K562 (cell line): ENCODE measurements around the gene CCT5. TPM values are rescaled to one million over a fixed set of nuclear protein-coding genes. Genes with fewer than 3 reads are reported as not detected.

Source experiments
- NFIC ChIP-seq: fragments of 450-650 bp; IDR thresholded peaks from 2 replicates; pipeline ENCODE4 v1.6.1; 2017; ENCODE audit warnings: mild to moderate bottlenecking, inconsistent platforms
- NR1H2 ChIP-seq: sonication (generic); formaldehyde crosslinking; IDR thresholded peaks from 2 replicates; pipeline ENCODE4 v1.4.0; 2020; ENCODE audit warnings: mild to moderate bottlenecking, missing genetic modification reagents
- ZNF586 ChIP-seq: fragments of 450-650 bp; formaldehyde crosslinking; conservative IDR thresholded peaks from 2 replicates; pipeline ENCODE4 v1.4.0; 2020; ENCODE audit warnings: mild to moderate bottlenecking, moderate library complexity
- polyA plus RNA-seq, 8 experiments: library from polyadenylated mRNA; depleted of rRNA in 4 of 8; stranded (reverse) in 5 of 8; unstranded in 3 of 8; fragments of >200 nt; fragmentation: Nextera tagmentation in 2 of 8; fragmentation: Illumina TruSeq in 1 of 8; extraction: Ambion mirVana in 2 of 8; extraction: Trizol in 1 of 8; gene quantifications; 2 replicates each; pipeline versions ENCODE4 v1.2.1 to v1.2.3, GENCODE V29; 2011 to 2014; ENCODE audit warnings: inconsistent platforms in 1 of 8, missing spikeins in 1 of 8
- total RNA-seq, 7 experiments: library from RNA; depleted of rRNA in 6 of 7; stranded (reverse); fragments of >200 nt in 6 of 7; fragmentation: Illumina TruSeq in 2 of 7; extraction: Trizol in 2 of 7; gene quantifications; 2 replicates each; pipeline versions ENCODE4 v1.2.1 to v1.2.3, GENCODE V29; 2011 to 2021; ENCODE audit warnings: low replicate concordance in 1 of 7
- TF ChIP-seq, protein P1 (sequence below): fragments of 450-650 bp; IDR thresholded peaks from 2 replicates; pipeline ENCODE4 v1.6.1; 2016; ENCODE audit warnings: mild to moderate bottlenecking, moderate library complexity
- TF ChIP-seq, protein P2 (sequence below): fragments of 450-650 bp; formaldehyde crosslinking; conservative IDR thresholded peaks from 2 replicates; pipeline ENCODE4 v1.4.0; 2022; ENCODE audit warnings: mild to moderate bottlenecking, missing genetic modification characterization
- TF ChIP-seq, protein P3 (sequence below), 3 experiments: IDR thresholded peaks in 2 of 3; conservative IDR thresholded peaks in 1 of 3; 2 replicates each; pipeline ENCODE4 v1.5.1; 2011 to 2012; ENCODE audit warnings: low read length in 3 of 3, mild to moderate bottlenecking in 3 of 3, control low read depth in 2 of 3, improper control_type of control experiment in 1 of 3, inconsistent platforms in 1 of 3, low read depth in 1 of 3, mixed read lengths in 1 of 3, moderate library complexity in 1 of 3; ENCODE audit not compliant: insufficient read depth in 2 of 3
- TF ChIP-seq, protein P4 (sequence below): fragments of 250-450 bp; sonication (Bioruptor Pico); IDR thresholded peaks from 2 replicates; pipeline ENCODE4 v1.4.0; 2020
- TF ChIP-seq, protein P5 (sequence below): fragments of 250-450 bp; sonication (Bioruptor Pico); IDR thresholded peaks from 2 replicates; pipeline ENCODE4 v1.4.0; 2020; ENCODE audit warnings: mild to moderate bottlenecking

The CCT5 gene
- total and polyA plus RNA-seq, 9 of the 15 experiments (the other 6 are each of a cell fraction or from before 2014, with no cell fraction given): 782 to 1,606 (median 1,153) TPM

DNA sequence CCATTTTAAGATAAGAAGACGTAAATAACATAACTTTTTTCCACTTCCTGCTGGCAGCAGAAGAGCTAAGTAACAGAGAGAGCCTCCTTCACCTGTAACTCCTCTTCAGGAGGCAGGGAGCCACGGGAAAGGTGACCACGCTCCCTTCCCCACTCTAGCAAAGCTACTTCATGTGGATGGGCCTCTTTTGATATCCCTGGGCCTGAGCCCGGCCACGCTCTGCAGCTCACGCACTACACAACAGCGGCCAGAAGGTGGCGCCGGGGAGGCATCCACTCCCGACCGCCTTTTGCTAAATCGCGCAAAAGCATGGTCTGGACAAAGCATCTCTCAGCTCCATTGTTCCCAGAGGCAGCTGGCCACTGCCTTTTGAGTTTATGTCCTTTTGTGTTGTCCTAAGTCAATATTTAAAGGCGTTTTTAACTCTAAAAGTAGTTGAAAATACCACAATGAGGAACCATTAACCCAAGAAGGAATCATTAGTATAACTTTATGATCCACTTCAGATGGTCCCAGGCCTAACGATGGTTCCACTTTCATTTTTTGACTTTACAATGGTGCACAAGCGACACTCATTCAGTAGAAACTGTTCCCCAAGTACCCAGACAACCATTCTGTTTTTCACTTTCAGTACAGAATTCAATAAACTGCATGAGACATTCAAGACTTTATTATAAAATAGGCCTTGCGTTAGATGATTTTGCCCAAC, 34.0 kb downstream of the CCT5 start (continued):
- TF ChIP-seq, protein P1, sequence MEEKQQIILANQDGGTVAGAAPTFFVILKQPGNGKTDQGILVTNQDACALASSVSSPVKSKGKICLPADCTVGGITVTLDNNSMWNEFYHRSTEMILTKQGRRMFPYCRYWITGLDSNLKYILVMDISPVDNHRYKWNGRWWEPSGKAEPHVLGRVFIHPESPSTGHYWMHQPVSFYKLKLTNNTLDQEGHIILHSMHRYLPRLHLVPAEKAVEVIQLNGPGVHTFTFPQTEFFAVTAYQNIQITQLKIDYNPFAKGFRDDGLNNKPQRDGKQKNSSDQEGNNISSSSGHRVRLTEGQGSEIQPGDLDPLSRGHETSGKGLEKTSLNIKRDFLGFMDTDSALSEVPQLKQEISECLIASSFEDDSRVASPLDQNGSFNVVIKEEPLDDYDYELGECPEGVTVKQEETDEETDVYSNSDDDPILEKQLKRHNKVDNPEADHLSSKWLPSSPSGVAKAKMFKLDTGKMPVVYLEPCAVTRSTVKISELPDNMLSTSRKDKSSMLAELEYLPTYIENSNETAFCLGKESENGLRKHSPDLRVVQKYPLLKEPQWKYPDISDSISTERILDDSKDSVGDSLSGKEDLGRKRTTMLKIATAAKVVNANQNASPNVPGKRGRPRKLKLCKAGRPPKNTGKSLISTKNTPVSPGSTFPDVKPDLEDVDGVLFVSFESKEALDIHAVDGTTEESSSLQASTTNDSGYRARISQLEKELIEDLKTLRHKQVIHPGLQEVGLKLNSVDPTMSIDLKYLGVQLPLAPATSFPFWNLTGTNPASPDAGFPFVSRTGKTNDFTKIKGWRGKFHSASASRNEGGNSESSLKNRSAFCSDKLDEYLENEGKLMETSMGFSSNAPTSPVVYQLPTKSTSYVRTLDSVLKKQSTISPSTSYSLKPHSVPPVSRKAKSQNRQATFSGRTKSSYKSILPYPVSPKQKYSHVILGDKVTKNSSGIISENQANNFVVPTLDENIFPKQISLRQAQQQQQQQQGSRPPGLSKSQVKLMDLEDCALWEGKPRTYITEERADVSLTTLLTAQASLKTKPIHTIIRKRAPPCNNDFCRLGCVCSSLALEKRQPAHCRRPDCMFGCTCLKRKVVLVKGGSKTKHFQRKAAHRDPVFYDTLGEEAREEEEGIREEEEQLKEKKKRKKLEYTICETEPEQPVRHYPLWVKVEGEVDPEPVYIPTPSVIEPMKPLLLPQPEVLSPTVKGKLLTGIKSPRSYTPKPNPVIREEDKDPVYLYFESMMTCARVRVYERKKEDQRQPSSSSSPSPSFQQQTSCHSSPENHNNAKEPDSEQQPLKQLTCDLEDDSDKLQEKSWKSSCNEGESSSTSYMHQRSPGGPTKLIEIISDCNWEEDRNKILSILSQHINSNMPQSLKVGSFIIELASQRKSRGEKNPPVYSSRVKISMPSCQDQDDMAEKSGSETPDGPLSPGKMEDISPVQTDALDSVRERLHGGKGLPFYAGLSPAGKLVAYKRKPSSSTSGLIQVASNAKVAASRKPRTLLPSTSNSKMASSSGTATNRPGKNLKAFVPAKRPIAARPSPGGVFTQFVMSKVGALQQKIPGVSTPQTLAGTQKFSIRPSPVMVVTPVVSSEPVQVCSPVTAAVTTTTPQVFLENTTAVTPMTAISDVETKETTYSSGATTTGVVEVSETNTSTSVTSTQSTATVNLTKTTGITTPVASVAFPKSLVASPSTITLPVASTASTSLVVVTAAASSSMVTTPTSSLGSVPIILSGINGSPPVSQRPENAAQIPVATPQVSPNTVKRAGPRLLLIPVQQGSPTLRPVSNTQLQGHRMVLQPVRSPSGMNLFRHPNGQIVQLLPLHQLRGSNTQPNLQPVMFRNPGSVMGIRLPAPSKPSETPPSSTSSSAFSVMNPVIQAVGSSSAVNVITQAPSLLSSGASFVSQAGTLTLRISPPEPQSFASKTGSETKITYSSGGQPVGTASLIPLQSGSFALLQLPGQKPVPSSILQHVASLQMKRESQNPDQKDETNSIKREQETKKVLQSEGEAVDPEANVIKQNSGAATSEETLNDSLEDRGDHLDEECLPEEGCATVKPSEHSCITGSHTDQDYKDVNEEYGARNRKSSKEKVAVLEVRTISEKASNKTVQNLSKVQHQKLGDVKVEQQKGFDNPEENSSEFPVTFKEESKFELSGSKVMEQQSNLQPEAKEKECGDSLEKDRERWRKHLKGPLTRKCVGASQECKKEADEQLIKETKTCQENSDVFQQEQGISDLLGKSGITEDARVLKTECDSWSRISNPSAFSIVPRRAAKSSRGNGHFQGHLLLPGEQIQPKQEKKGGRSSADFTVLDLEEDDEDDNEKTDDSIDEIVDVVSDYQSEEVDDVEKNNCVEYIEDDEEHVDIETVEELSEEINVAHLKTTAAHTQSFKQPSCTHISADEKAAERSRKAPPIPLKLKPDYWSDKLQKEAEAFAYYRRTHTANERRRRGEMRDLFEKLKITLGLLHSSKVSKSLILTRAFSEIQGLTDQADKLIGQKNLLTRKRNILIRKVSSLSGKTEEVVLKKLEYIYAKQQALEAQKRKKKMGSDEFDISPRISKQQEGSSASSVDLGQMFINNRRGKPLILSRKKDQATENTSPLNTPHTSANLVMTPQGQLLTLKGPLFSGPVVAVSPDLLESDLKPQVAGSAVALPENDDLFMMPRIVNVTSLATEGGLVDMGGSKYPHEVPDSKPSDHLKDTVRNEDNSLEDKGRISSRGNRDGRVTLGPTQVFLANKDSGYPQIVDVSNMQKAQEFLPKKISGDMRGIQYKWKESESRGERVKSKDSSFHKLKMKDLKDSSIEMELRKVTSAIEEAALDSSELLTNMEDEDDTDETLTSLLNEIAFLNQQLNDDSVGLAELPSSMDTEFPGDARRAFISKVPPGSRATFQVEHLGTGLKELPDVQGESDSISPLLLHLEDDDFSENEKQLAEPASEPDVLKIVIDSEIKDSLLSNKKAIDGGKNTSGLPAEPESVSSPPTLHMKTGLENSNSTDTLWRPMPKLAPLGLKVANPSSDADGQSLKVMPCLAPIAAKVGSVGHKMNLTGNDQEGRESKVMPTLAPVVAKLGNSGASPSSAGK: peak; percentile 48; the same call in 1 of the 2 replicates
- TF ChIP-seq, protein P2, sequence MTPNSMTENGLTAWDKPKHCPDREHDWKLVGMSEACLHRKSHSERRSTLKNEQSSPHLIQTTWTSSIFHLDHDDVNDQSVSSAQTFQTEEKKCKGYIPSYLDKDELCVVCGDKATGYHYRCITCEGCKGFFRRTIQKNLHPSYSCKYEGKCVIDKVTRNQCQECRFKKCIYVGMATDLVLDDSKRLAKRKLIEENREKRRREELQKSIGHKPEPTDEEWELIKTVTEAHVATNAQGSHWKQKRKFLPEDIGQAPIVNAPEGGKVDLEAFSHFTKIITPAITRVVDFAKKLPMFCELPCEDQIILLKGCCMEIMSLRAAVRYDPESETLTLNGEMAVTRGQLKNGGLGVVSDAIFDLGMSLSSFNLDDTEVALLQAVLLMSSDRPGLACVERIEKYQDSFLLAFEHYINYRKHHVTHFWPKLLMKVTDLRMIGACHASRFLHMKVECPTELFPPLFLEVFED (CRISPR knock-in tag): 0 out of 2 replicates have a peak, but pooled peaks have one; percentile 43
- TF ChIP-seq, protein P3, sequence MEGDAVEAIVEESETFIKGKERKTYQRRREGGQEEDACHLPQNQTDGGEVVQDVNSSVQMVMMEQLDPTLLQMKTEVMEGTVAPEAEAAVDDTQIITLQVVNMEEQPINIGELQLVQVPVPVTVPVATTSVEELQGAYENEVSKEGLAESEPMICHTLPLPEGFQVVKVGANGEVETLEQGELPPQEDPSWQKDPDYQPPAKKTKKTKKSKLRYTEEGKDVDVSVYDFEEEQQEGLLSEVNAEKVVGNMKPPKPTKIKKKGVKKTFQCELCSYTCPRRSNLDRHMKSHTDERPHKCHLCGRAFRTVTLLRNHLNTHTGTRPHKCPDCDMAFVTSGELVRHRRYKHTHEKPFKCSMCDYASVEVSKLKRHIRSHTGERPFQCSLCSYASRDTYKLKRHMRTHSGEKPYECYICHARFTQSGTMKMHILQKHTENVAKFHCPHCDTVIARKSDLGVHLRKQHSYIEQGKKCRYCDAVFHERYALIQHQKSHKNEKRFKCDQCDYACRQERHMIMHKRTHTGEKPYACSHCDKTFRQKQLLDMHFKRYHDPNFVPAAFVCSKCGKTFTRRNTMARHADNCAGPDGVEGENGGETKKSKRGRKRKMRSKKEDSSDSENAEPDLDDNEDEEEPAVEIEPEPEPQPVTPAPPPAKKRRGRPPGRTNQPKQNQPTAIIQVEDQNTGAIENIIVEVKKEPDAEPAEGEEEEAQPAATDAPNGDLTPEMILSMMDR (IDR thresholded peaks at IDR 0.05 in 2 of 3, conservative IDR thresholded peaks at IDR 0.05 in 1 of 3; ENCODE audit: insufficient read depth in 2 of 3, low read depth in 1 of 3, low read length in 3 of 3): peak; percentile 96 to 99 (median 97)
- TF ChIP-seq ZNF586 (CRISPR knock-in tag) (peak; percentile 75; the same call in 1 of the 2 replicates), NFIC (0 out of 2 replicates have a peak, but pooled peaks have one; percentile 17), NR1H2 (CRISPR knock-in tag) (no peak)
- TF ChIP-seq, protein P4, sequence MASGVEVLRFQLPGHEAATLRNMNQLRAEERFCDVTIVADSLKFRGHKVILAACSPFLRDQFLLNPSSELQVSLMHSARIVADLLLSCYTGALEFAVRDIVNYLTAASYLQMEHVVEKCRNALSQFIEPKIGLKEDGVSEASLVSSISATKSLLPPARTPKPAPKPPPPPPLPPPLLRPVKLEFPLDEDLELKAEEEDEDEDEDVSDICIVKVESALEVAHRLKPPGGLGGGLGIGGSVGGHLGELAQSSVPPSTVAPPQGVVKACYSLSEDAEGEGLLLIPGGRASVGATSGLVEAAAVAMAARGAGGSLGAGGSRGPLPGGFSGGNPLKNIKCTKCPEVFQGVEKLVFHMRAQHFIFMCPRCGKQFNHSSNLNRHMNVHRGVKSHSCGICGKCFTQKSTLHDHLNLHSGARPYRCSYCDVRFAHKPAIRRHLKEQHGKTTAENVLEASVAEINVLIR: no peak
- TF ChIP-seq, protein P5, sequence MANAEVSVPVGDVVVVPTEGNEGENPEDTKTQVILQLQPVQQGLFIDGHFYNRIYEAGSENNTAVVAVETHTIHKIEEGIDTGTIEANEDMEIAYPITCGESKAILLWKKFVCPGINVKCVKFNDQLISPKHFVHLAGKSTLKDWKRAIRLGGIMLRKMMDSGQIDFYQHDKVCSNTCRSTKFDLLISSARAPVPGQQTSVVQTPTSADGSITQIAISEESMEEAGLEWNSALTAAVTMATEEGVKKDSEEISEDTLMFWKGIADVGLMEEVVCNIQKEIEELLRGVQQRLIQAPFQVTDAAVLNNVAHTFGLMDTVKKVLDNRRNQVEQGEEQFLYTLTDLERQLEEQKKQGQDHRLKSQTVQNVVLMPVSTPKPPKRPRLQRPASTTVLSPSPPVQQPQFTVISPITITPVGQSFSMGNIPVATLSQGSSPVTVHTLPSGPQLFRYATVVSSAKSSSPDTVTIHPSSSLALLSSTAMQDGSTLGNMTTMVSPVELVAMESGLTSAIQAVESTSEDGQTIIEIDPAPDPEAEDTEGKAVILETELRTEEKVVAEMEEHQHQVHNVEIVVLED (CRISPR knock-in tag): 0 out of 2 replicates have a peak, but pooled peaks have one; percentile 15
